HepG2 (cell line): ENCODE measurements around the gene MLN.

Experiments used
- ARNT ChIP-seq: fragments of 450-650 bp; IDR thresholded peaks from 2 replicates; pipeline ENCODE4 v1.6.1; 2017
- CTCF ChIP-seq: sonication (generic); formaldehyde crosslinking; IDR thresholded peaks from 2 replicates; pipeline ENCODE4 v1.5.0; 2020; ENCODE audit warnings: mild to moderate bottlenecking, missing genetic modification reagents, moderate library complexity
- ETV6 ChIP-seq: sonication (generic); formaldehyde crosslinking; conservative IDR thresholded peaks from 2 replicates; pipeline ENCODE4 v1.4.0; 2020; ENCODE audit warnings: missing genetic modification reagents
- EZH2 ChIP-seq: conservative IDR thresholded peaks from 2 replicates; pipeline ENCODE4 v1.6.1; 2012; ENCODE audit warnings: mild to moderate bottlenecking, low read depth, low read length, moderate library complexity
- HMG20A ChIP-seq: IDR thresholded peaks from 2 replicates; pipeline ENCODE4 v1.6.1; 2016; ENCODE audit warnings: borderline replicate concordance
- KLF13 ChIP-seq: sonication (generic); formaldehyde crosslinking; IDR thresholded peaks from 2 replicates; pipeline ENCODE4 v1.4.0; 2020; ENCODE audit warnings: mild to moderate bottlenecking, missing genetic modification reagents
- SNAI1 ChIP-seq: sonication (generic); formaldehyde crosslinking; IDR thresholded peaks from 2 replicates; pipeline ENCODE4 v1.5.0; 2020; ENCODE audit warnings: mild to moderate bottlenecking, missing genetic modification reagents, borderline replicate concordance
- TSC22D2 ChIP-seq: sonication (generic); formaldehyde crosslinking; IDR thresholded peaks from 2 replicates; pipeline ENCODE4 v1.5.1; 2020; ENCODE audit warnings: missing genetic modification reagents, mild to moderate bottlenecking, borderline replicate concordance
- ZNF761 ChIP-seq: sonication (generic); formaldehyde crosslinking; conservative IDR thresholded peaks from 2 replicates; pipeline ENCODE4 v1.4.0; 2020; ENCODE audit warnings: mild to moderate bottlenecking, missing genetic modification reagents
- TF ChIP-seq, protein P1 (sequence below): sonication (generic); formaldehyde crosslinking; IDR thresholded peaks from 2 replicates; pipeline ENCODE4 v1.8.0; 2022; ENCODE audit warnings: mild to moderate bottlenecking, missing genetic modification reagents

DNA sequence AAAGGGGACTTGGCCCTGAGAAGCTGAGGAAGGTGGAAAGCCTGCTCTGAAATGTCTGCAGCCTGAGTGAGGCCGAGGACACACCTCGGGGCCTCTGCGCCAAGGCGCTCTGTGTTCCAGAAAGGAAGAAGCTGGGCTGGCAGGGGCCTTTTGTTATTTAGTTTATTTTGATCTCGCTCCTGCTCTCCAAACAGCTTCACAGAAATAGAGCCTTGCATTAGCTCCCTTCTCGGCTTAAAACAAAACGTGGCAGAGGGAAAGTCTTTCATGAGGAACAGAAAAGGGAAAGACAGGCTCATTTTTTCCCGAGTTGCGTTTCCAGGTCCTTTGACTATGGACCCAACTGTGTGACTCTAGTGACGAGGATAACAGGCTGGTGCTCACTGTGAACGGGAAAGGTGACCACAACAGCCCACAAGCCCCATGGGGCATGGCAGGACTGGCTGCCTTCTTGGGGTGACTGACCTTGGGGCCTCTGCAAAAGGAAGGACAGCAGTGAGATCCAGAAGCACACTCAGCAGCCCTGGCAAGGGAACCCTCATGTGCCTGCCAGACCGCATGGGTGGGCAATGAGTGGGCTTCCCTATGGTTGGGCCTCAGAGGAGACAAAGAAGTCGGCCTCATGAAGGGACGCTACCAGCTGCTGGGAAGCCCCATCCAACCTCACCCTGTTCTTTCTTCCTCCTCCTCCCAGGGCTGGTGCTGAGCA, 33.5 kb downstream of the MLN start:
- no peak for TF ChIP-seq TSC22D2 (CRISPR knock-in tag)
- TF ChIP-seq, protein P1, sequence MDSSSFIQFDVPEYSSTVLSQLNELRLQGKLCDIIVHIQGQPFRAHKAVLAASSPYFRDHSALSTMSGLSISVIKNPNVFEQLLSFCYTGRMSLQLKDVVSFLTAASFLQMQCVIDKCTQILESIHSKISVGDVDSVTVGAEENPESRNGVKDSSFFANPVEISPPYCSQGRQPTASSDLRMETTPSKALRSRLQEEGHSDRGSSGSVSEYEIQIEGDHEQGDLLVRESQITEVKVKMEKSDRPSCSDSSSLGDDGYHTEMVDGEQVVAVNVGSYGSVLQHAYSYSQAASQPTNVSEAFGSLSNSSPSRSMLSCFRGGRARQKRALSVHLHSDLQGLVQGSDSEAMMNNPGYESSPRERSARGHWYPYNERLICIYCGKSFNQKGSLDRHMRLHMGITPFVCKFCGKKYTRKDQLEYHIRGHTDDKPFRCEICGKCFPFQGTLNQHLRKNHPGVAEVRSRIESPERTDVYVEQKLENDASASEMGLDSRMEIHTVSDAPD (CRISPR knock-in tag), result no peak
- TF ChIP-seq ZNF761 (CRISPR knock-in tag), result no peak
- TF ChIP-seq ETV6, result no peak
- no peak for TF ChIP-seq CTCF (CRISPR knock-in tag)
- no peak for TF ChIP-seq HMG20A
- TF ChIP-seq ARNT, result no peak
- TF ChIP-seq SNAI1 (CRISPR knock-in tag), result no peak
- no peak for TF ChIP-seq KLF13 (CRISPR knock-in tag)
- TF ChIP-seq EZH2, result no peak
